H1 (cell line): ENCODE data around the gene ATPAF2.

ENCODE experiments used
- ATF2 ChIP-seq: IDR thresholded peaks from 2 replicates; pipeline ENCODE4 v1.6.1; 2012; ENCODE audit warnings: low read length, inconsistent platforms
- CEBPB ChIP-seq: IDR thresholded peaks from 2 replicates; pipeline ENCODE4 v1.6.1; 2012; ENCODE audit warnings: low read depth, low read length
- CTCF ChIP-seq, 3 experiments: IDR thresholded peaks; 1 replicate in 2 of 3; 2 replicates in 1 of 3; pipeline versions ENCODE4 v1.5.1 to v1.6.1; 2011; ENCODE audit warnings: low read length in 3 of 3, mild to moderate bottlenecking in 3 of 3, inconsistent platforms in 2 of 3, low read depth in 1 of 3, moderate library complexity in 1 of 3; ENCODE audit not compliant: insufficient read depth in 1 of 3; ENCODE audit errors: control extremely low read depth in 1 of 3
- EP300 ChIP-seq, 2 experiments: IDR thresholded peaks; 1 replicate in 1 of 2; 2 replicates in 1 of 2; pipeline ENCODE4 v1.6.1; 2011 to 2012; ENCODE audit warnings: low read depth in 2 of 2, low read length in 2 of 2, mild to moderate bottlenecking in 2 of 2, borderline replicate concordance in 1 of 2, inconsistent platforms in 1 of 2, moderate library complexity in 1 of 2
- JUND ChIP-seq: IDR thresholded peaks from 2 replicates; pipeline ENCODE4 v1.6.1; 2011; ENCODE audit warnings: mild to moderate bottlenecking, improper control_type of control experiment, low read length
- KDM1A ChIP-seq: fragments of 200-600, 300-600 bp; sonication (generic); IDR thresholded peaks from 2 replicates; pipeline ENCODE4 v1.7.1; 2016; ENCODE audit warnings: mild to moderate bottlenecking, low read length, borderline replicate concordance
- POLR2A ChIP-seq, 2 experiments: IDR thresholded peaks; 1 replicate in 1 of 2; 2 replicates in 1 of 2; pipeline ENCODE4 v1.6.1; 2011; ENCODE audit warnings: low read depth in 2 of 2, low read length in 2 of 2, mild to moderate bottlenecking in 2 of 2; ENCODE audit errors: control extremely low read depth in 1 of 2
- POLR2AphosphoS5 ChIP-seq: IDR thresholded peaks from 2 replicates; pipeline ENCODE4 v1.6.1; 2011; ENCODE audit warnings: low read depth, low read length
- RFX5 ChIP-seq: IDR thresholded peaks from 2 replicates; pipeline ENCODE4 v1.6.1; 2011; ENCODE audit warnings: low read depth, low read length, improper control_type of control experiment, borderline replicate concordance
- SP1 ChIP-seq: IDR thresholded peaks from 2 replicates; pipeline ENCODE4 v1.6.1; 2011; ENCODE audit warnings: low read depth, low read length
- SUZ12 ChIP-seq: fragments of 200-600 bp; sonication (generic); IDR thresholded peaks from 2 replicates; pipeline ENCODE4 v1.6.1; 2012; ENCODE audit warnings: mild to moderate bottlenecking, inconsistent platforms, low read length, moderate library complexity, mixed read lengths
- TAF1 ChIP-seq: IDR thresholded peaks from 2 replicates; pipeline ENCODE4 v1.6.1; 2011; ENCODE audit warnings: mild to moderate bottlenecking, low read depth, low read length
- YY1 ChIP-seq: IDR thresholded peaks from 2 replicates; pipeline ENCODE4 v1.6.1; 2011; ENCODE audit warnings: low read depth, mild to moderate bottlenecking, low read length

- TF ChIP-seq CTCF (IDR thresholded peaks at IDR 0.05; ENCODE audit: control extremely low read depth in 1 of 3, insufficient read depth in 1 of 3, low read depth in 1 of 3, low read length in 3 of 3), result no peak
- TF ChIP-seq JUND, result no peak
- TF ChIP-seq KDM1A, result no peak
- TF ChIP-seq SP1, result no peak
- no peak for TF ChIP-seq CEBPB
- TF ChIP-seq YY1, result no peak
- TF ChIP-seq POLR2A (IDR thresholded peaks at IDR 0.05; ENCODE audit: control extremely low read depth in 1 of 2, low read depth in 2 of 2, low read length in 2 of 2), result no peak
- no peak for TF ChIP-seq EP300 (IDR thresholded peaks at IDR 0.05; ENCODE audit: borderline replicate concordance in 1 of 2, low read depth in 2 of 2, low read length in 2 of 2)
- no peak for TF ChIP-seq ATF2
- TF ChIP-seq RFX5, result no peak
- TF ChIP-seq SUZ12, result no peak
- no peak for TF ChIP-seq POLR2AphosphoS5
- TF ChIP-seq TAF1, result no peak
Observed at GRCh38 chr17:18071751-18072150, 32.8 kb upstream of the ATPAF2 start.
